Stimulated activated CD8-positive, alpha-beta memory T cell treated with anti-CD3 and anti-CD28 coated beads, Interleukin-7, amount 100 ng/mL, for 24 hours (primary cell): Measurements from ENCODE around the gene CDC20.
A peak's percentile ranks its signal among the peaks of the same experiment; 100 is the strongest.

Experiments
- DNase-seq: peaks from one replicate; pipeline ENCODE4 v3.0.0-alpha.2; 2020; ENCODE audit warnings: low read depth

The CDC20 gene

GRCh38 chr1:43329995-43330751, 28.6 kb upstream of the CDC20 start:
- DNase-seq, result peak; percentile 19

GRCh38 chr1:43331688-43332087, 27.1 kb upstream of the CDC20 start:
- DNase-seq, result no peak

- DNase-seq, result no peak
Measured at GRCh38 chr1:43334453-43335205, 24.2 kb upstream of the CDC20 start.

GRCh38 chr1:43337588-43337987, 21.2 kb upstream of the CDC20 start, which contains the start of gene MPL:
MPL (plus strand) TSS chr1:43337818; CDS start chr1:43337849, 31 bp downstream.
- DNase-seq, result no peak

GRCh38 chr1:43338001-43338400, 20.8 kb upstream of the CDC20 start:
- DNase-seq, result no peak

- no peak for DNase-seq
Measured at GRCh38 chr1:43339584-43340232, 19.1 kb upstream of the CDC20 start.

- no peak for DNase-seq
Measured at GRCh38 chr1:43340559-43340958, 18.2 kb upstream of the CDC20 start.

GRCh38 chr1:43344267-43344850, 14.4 kb upstream of the CDC20 start:
- no peak for DNase-seq

GRCh38 chr1:43345120-43345519, 13.7 kb upstream of the CDC20 start:
- DNase-seq, result no peak

GRCh38 chr1:43346636-43347035, 12.1 kb upstream of the CDC20 start:
- no peak for DNase-seq

- no peak for DNase-seq
Measured at GRCh38 chr1:43348343-43348808, 10.4 kb upstream of the CDC20 start.

- no peak for DNase-seq
Measured at GRCh38 chr1:43348809-43349593, 9.8 kb upstream of the CDC20 start.

GRCh38 chr1:43349594-43350306, 9.0 kb upstream of the CDC20 start:
- no peak for DNase-seq

GRCh38 chr1:43350976-43351375, 7.8 kb upstream of the CDC20 start:
- DNase-seq, result no peak

GRCh38 chr1:43351421-43352350, 7.1 kb upstream of the CDC20 start:
- DNase-seq, result no peak

- DNase-seq, result no peak
Measured at GRCh38 chr1:43352351-43352705, 6.5 kb upstream of the CDC20 start.

GRCh38 chr1:43352881-43353280, 5.9 kb upstream of the CDC20 start:
- DNase-seq, result no peak

GRCh38 chr1:43354471-43354870, 4.3 kb upstream of the CDC20 start:
- DNase-seq, result no peak

GRCh38 chr1:43354936-43355335, 3.8 kb upstream of the CDC20 start:
- no peak for DNase-seq

GRCh38 chr1:43357251-43357650, 1.5 kb upstream of the CDC20 start:
- DNase-seq, result no peak
